Limb (tissue), 2 donors: Measurements from ENCODE around the gene NTN5.
"Not testable (repeated sequence)": the region's sequence is repeated elsewhere in the genome, so short reads cannot be mapped to it uniquely, and the experiment has no call there.

Experiments used
- DNase-seq, 2 donors: peaks; one replicate each; pipeline ENCODE4 v3.0.0-alpha.2; 2016; ENCODE audit errors: extremely low spot score in 2 of 2

NTN5 gene, protein sequence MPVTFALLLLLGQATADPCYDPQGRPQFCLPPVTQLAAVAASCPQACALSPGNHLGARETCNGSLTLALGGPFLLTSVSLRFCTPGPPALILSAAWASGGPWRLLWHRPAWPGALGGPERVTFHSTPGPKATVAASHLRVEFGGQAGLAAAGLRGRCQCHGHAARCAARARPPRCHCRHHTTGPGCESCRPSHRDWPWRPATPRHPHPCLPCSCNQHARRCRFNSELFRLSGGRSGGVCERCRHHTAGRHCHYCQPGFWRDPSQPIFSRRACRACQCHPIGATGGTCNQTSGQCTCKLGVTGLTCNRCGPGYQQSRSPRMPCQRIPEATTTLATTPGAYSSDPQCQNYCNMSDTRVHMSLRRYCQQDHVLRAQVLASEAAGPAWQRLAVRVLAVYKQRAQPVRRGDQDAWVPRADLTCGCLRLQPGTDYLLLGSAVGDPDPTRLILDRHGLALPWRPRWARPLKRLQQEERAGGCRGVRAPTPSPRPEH

DNA sequence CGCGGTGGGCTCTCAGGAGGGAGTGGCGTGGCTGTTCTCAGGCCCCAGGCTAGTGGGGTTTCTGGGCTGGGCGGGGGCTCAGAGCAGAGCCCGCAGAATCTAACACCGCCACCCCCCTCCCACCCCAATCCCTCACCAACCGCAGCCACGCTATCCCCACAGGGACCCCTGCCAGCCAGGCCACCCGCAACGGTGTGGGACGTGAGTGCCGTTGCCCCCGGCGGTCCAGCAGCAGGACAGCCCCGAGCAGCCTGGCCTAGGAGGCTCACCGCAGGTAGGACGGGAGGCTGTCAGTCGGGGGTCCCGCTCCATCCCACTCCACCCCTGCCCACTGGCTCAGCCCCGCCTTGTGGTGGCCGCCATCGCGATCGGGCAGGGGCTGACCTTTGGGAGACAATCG is at the start of gene NTN5:
NTN5 (minus strand) TSS at position 24 of the 400 bp plus-strand sequence. CDS start 2,031 bp downstream, outside the sequence.
- DNase-seq = no peak

DNA sequence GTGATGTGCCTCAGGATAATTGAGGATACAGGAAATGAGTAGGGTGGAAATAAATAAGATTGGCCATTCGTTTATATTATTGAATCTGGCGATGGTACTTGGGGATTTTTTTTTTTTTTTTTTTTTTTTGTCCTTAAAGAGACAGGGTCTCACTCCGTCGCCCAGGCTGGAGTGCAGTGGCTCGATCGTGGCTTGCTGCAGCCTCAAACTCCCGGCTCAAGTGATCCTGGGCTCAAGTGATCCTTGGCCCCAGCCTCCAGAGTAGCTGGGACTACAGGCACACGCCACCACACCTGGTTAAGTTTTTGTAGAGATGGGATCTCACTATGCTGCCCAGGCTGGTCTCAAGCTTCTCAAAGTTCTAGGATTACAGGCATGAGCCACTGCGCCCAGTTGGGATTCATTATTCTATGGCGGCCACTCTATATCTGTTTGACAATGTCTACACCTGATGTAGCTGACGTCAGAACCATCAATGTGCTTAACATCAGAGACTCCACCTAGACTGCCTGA is 49.4 kb upstream of the NTN5 start:
- no peak for DNase-seq

DNA sequence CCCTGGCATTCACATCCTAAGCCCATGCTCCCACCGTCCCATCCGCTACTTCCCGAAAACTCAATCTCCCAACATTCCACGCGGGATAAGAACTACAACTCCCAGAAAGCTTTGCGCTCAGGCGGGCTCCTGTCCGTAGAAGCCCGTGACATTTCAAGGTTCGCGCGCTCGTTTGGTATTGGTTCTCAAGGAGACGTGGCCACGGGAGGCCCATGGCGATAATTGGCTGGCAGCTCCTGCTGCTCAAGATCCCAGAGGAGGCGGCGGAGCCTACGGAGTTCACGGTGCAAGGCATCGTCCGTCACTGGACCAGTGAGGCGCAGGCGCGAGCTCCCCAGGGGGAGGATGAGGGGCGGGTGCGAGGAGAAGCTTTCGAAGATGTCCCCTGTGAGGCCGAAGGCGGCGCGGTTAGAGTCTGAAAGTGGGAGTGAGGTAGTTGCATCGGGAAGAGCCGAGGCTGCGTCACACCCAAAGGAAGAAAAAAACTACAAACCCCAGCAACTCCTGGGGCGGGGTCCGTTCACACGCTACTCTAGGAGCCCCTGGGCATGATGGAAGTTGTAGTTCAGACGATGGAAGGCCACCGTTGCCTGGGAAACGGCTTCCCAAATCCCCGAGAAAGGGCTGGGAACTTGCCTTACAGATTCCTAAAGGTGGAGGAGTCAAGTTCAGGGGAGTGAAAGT is 47.9 kb upstream of the NTN5 start:
- DNase-seq = peak; percentile 98 to 100

DNA sequence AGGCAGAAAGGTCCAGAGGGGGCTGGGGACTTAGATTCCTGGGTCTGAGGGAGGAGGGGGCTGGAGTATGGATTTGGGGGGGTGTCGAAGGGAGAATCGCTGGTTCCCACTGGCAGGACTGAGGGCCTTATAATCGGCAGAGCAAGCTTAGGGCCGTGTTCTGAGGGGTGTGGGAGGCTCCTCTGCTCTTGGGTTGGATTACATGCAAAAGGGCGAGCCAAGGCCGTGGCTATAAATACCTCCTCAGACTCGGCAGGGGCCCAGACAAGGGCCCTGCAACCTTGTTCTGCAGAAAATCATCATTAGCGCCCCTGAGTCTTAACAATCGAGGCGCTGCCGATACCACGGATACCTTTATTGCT is 47.4 kb upstream of the NTN5 start:
- DNase-seq = no peak

DNA sequence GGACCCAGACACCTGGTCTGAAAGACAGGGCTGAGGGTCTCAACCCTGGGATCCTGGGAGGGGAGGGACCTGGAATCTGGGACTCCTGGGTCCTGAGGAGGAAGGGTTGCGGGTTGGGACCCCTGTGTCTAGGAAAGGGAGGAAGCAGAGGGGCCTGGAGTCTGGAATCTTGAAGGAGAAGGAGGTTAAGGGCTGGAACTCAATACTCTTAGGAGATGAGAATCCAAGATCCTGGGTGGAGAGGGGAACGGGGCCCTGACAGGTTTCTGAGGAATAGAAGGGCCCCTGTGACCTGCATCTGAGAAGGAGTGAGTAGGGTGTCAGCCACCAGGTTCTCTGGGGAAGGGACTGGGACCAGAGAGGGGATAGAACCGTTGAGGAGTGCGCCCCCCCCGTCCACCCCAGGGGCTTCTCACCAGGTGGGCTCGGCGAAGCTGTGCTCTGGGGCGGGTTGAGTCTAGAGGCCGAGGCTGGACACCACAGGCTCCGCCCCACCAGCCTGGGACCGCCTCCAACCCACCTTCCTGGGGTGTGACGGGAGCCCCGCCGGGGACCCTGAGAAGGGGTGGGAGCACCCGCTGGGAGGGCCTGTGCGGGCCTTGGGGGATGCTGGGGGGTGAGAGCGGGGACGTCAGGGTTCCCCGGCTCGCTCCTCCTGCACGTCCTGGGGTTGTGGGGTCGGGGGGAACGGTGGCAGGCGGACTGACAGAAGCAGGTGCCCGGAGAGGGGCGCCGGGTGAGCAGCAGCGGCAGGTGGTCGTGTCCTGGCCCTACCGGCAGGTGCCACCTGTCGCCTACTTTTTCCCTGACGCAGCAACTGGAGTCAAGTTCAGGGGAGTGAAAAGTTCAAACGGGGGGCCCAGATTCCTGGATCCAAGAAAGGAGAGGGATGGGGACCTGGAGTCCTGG is 46.7 kb upstream of the NTN5 start, which contains the start of gene MAMSTR:
MAMSTR (minus strand) TSS at position 463 of the 909 bp plus-strand sequence. CDS start 694 bp downstream, outside the sequence.
- DNase-seq = peak in 1 of 2 donors; percentile 79

DNA sequence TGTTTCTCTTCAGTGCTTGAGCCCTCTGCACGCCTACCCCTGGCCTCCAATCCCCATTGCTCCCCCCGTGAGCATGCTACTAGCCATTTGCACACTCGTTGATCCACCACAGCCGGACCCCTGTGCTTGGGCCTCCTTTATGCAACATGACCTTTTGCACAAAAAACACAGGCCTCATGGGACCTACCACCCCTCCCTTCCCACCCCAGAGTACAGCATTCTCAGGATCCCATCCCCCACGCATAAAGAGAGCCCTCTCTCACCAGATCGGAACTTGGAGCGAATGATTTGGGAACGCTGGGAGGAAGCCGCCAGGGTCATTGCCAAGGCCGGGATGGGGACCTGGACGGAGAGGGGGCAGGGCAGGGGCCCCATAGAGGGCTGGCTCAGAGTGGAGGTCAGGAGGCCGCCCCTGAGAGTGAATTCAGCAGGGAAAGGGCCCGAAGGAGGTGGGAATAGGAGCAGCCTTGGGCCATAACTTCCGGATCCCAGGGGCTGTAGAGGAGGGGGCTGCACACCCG is 46.0 kb upstream of the NTN5 start:
- peak in 1 of 2 donors; percentile 45 for DNase-seq

DNA sequence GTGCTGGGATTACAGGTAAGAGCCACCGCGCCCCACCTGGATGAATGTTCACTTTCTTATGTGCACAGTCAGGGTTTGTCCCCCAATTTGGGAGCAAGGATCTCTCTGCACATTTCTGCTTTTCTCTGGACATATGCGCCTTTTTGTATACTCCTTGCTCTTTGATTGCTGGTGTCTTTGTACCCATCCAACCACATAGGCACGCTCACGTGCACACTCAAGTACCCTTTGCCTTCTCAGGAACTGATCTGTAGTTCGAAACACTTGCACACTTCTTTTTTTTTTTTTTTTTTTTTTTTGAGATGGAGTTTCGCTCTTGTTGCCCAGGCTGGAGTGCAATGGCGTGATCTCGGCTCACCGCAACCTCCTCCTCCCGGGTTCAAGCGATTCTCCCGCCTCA is 45.3 kb upstream of the NTN5 start:
- DNase-seq = not testable (repeated sequence)

DNA sequence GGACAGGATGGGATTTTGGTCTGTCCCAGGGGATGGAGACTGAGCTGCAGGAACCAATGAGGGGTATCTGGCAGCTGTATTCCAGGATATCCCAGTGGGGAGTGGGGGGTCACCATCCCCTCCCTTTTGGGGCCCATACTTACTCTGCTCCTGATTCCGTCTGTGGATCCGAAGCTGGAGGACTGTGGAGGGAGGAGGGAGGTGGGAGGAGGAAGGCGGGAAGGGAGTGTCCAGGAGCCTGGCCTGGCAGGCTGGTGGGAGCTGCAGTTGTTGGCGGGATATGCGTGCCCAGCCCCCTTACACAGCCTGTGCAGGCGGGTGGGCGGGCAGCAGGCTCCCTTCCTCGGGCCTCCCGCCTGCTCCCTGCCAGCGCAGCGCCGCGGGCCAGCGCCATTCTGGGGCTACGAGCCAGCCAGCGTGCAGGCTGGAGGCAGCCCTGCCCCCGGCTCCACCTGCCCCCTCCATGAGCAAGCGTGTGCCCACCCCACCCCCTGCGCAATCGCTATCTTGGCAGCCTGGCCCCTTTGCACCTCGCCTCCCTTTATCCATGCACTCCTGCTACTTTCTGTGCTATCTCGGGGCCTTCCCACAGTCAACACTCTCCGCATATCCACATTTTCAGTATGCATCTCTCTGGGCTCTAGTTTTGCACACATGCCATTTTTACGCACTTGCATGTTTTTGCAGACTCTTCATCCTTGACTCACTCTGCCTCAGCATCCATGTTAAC is 43.9 kb upstream of the NTN5 start:
- DNase-seq = peak; percentile 88 to 91

DNA sequence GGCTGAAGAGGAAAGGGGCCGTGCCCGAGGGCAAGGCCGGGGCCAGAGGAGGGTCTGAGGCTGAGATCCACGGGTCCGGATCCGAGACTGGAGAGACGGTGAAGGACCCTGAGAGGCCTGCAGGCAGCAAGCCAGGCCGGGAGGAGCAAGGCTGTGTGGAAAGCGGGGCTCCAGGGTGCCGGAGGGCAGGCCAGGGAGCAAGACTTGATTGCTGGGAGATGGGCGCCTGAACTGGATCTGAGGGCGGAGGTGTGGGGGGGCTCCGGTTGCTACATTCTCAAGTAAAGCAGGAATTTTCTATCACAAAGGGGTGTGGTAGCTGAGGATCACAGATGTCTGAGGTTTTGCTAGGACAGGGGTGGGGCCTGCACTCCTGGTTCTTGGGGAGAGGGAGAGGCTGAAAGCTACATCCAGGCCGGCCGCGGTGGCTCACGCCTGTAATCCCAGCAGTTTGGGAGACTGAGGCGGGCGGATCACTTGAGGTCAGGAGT is 42.9 kb upstream of the NTN5 start:
- peak in 1 of 2 donors; percentile 49 for DNase-seq

DNA sequence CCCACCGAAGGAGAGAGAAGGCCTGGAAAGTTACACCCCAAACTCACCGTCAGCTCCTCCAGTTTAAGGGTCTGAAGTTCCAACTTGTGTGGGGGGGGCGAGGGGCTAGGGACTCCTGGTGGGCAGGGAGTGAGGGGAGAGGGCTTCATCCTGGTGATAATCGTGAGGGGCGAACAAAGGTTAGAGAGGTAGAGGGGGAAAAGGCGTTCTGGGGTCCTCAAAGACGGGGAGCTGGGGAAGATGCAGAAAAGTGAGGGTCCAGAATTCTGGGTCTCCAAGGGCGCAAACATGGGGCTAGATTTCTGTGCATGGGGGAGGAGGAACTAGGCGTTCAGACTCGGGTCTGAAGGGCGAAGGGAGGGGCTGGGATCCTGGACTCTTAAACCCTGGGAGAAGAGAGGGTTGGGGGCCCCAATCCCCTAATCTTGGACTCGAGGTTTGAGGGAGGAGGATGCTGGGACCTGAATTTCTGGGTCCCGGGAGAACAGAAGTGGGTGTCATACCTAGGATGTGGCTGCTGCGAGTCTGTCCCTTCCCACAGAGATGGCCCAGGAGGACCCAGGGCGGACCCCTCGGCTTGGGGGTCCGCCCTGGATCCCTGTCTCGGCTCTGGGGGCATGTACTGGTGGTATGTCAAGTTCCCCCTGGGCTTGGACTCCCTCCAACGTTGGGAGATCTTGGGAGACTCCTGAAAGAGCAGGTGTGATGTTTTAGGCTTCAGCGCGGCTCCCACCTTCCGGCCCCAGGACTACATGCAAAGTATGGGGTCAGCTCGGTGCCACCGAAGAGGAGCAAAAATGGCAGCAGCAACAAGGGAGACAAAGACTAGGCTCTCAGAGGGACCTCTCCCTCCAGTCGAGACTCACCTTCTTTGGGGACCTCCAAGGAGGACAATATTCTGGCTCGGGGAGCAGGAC is 42.2 kb upstream of the NTN5 start:
- no peak for DNase-seq

DNA sequence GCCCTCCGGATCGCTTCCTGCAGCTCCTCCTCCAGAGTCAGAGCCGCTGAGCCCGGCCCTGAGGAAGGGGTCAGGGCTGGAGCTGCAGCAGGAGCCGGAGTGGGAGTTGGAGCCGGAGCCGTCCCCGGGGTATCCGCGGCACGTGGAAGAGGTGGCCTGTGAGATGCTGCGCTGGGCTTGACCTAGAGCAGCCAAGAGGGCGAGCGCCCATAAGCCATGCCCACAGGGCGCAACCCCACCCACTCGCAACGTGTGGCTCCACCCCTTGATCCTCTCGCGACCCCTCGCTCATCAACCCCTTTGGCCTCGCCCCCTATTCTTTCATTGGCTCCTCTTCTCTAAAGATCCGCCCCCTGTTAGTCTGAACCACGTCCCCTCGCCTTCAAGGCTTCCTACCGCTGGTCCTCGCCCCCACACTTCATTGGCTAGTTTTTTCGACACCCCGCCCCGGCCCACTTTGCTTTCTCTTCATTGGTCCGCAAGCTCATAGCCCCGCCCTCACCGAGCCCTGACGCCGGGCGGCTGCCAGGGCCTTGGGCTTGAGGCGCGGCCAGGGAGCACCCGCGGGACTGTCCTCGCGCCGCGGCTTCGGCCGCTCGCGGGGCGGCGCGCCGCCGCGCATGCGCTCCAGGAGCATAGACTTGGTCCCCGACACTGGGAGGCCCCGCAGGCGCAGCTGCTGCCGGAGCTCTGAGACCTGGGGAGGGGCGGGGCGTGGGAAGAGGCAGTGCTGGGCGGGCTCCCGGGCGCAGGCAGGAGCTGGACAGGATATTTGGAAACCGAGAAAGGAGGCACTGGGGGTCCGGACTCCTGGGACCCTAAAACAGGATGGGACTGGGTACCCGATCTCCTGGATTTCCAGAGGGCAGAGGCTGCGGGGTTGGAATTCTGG is 41.3 kb upstream of the NTN5 start:
- DNase-seq = peak; percentile 99

DNA sequence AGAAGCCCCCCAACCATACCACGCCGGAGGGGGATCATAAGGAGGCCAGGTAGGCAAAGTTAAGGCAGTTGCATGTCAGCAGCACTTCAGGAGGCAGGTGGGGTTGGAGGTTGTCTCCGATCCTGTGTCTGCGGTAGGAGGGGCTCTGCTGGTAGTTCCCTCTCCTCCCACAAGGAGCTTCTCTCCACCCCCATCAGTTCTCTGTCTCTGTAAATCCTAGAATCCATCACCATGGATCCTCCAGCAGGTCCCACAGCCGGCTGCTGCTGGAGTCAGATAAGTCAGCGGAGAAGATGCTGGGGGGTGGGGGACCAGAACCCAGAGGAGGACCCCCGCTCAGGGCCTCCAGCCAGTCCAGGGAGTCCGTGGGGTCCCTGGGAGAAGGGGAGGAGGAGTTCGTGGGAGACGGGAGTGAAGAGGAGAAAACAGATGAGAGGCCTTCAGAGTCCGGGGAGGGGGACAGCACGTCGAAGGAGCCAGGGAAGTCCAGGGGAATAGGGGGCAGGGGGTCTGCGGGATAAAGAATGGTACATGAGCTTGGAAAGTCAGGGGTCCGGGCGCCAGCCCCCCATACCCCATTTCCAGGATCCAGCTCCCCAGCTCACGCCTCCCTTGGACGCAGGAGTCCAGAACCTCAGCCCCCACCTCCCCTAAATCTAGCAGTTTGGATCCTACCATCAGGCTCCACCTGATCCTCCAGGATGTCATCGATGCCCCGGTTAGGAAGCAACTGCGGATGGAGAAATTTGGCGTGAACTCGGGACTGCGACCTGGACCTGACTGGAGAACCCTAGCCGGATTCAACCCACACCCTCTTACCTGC is 40.4 kb upstream of the NTN5 start:
- DNase-seq = peak in 1 of 2 donors; percentile 44

DNA sequence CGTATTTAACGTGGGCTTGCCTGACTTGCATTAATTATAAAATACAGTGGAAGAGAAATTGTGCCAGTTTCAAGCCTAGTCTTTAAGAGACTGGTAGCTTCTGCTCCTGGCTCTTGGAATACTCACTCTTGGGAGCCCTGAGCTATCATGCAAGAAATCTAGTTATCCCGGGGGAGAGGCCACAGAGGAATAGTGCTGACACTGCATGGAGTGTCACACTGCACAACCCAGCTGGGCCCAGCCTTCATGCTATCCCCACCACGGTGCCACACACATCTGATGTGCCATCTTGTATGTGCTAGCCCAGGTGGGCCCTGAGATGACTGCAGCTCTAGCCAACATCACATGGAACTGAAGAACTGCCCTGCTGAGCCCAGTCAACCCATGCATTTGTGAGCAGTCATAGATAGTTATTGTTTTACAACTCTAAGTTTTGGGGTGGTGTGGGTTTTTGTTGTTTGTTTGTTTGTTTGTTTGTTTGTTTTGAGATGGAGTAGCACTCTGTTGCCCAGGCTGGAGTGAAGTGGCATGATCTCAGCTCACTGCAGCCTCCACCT is 38.4 kb upstream of the NTN5 start:
- DNase-seq = no peak

DNA sequence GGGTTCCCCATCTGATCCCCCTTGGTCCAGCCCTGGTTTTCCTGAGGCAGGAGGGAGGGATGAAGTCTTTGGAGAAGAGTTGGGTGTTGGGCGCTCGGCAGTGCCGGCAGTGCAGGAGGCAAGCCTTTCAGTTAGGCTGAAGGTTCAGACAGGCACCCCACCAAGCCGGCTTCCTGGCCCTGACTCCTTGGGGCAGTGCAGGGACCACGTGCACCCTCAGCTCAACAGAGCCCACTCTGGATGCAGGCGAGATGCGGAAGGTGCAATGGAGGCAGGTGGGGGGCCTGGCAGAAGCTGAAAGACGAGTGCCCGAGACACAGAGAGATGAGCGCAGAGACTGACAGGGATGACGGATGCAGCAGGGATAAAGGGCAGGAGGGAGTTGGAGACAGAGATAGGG is 35.7 kb upstream of the NTN5 start:
- no peak for DNase-seq

DNA sequence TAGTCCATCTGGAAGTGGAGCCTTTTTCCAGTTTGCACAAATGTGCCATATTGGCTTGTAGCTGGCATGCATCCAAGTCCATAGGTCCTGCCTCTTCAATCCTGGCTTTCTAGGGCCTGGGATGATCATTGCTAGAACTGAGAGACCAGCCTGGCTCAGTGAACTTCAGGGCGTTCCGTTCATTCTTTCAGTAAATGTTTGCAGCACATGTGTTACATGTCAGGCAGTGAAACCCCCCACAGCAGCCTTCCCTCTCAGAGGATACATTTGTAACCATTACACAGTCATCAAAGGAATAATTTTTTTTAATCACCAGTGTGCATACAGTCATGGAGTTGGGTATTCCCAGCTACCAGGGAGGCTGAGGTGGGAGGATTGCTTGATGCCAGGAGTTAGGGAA is 32.6 kb upstream of the NTN5 start:
- DNase-seq = no peak

DNA sequence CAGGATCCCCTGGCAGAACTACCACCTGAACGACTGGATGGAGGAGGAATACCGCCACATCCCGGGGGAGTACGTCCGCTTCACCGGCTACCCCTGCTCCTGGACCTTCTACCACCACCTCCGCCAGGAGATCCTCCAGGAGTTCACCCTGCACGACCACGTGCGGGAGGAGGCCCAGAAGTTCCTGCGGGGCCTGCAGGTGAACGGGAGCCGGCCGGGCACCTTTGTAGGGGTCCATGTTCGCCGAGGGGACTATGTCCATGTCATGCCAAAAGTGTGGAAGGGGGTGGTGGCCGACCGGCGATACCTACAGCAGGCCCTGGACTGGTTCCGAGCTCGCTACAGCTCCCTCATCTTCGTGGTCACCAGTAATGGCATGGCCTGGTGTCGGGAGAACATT is 30.5 kb upstream of the NTN5 start:
- DNase-seq = no peak

DNA sequence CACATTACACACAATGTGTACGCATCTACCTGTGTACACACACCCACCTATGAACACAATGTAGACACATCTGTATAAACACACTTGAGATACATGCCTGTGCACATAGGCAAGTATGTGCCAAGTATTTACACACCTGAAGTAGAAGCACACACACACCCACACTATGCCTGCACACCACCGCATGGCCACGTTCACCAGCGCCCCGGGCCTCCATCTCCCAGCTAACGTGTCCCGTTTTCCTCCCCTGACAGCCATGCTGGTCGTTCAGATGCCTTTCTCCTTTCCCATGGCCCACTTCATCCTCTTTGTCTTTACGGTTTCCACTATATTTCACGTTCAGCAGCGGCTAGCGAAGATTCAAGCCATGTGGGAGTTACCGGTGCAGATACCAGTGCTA is 29.9 kb upstream of the NTN5 start:
- DNase-seq = no peak
